ENCODE results near the gene HTR3B. TPM values are rescaled to one million over a fixed set of nuclear protein-coding genes. Genes with fewer than 3 reads are reported as not detected.
"Not testable (repeated sequence)": the region's sequence is repeated elsewhere in the genome, so short reads cannot be mapped to it uniquely, and the experiment has no call there.

HTR3B gene
- total RNA-seq, 2 donors from 2014 or later, result not detected

GRCh38 chr11:113875234-113876073, 29.1 kb upstream of the HTR3B start, which contains the start of gene USP28:
TSS of gene USP28 (minus strand) at chr11:113875572. CDS start at chr11:113875501, 71 bp downstream.
- ATAC-seq (peak; percentile 89), DNase-seq (peak; percentile 64 to 81 (median 67))
- Mint-ChIP-seq H3K4me1 (peaks cover 33% of the 10 kb centered on the region), H3K36me3 (ENCODE audit: low read depth) (no peaks in the 10 kb centered on the region), H3K27me3 (no peaks in the 10 kb centered on the region), H3K4me3 (peak within 1 kb of the TSS; percentile 95), H3K27ac (peak within 1 kb of the TSS; percentile 93)
- H3K9me3 ChIP-seq (ENCODE audit: control insufficient read depth, low read length, poor library complexity, severe bottlenecking), result no peaks in the 10 kb centered on the region

- no peak for ATAC-seq
Measured at GRCh38 chr11:113876074-113876797, 28.4 kb upstream of the HTR3B start.

GRCh38 chr11:113876798-113877669, 27.6 kb upstream of the HTR3B start:
- DNase-seq (no peak), ATAC-seq (no peak)
- peak overlapping the region; percentile 93 for H3K27ac Mint-ChIP-seq
- peak overlapping the region; percentile 95 for H3K4me3 Mint-ChIP-seq
- H3K9me3 ChIP-seq (ENCODE audit: control insufficient read depth, low read length, poor library complexity, severe bottlenecking), result no peaks in the 10 kb centered on the region
- no peaks in the 10 kb centered on the region for H3K36me3 Mint-ChIP-seq (ENCODE audit: low read depth)
- H3K27me3 Mint-ChIP-seq, result no peaks in the 10 kb centered on the region
- peaks cover 27% of the 10 kb centered on the region for H3K4me1 Mint-ChIP-seq

More at GRCh38 chr11:113876074-113876797, 28.4 kb upstream of the HTR3B start:
- H3K27me3 Mint-ChIP-seq, result no peaks in the 10 kb centered on the region
- peak overlapping the region; percentile 95 for H3K4me3 Mint-ChIP-seq
- no peaks in the 10 kb centered on the region for H3K36me3 Mint-ChIP-seq (ENCODE audit: low read depth)
- H3K9me3 ChIP-seq (ENCODE audit: control insufficient read depth, low read length, poor library complexity, severe bottlenecking), result no peaks in the 10 kb centered on the region
- H3K4me1 Mint-ChIP-seq, result peaks cover 27% of the 10 kb centered on the region
- H3K27ac Mint-ChIP-seq, result peak overlapping the region; percentile 93
- DNase-seq, result no peak

- Mint-ChIP-seq H3K4me1 (peaks cover 24% of the 10 kb centered on the region), H3K36me3 (ENCODE audit: low read depth) (no peaks in the 10 kb centered on the region), H3K27me3 (no peaks in the 10 kb centered on the region), H3K27ac (no peak overlapping the region), H3K4me3 (no peak overlapping the region)
- ATAC-seq (no peak), DNase-seq (no peak)
- H3K9me3 ChIP-seq (ENCODE audit: control insufficient read depth, low read length, poor library complexity, severe bottlenecking), result no peaks in the 10 kb centered on the region
Measured at GRCh38 chr11:113877670-113878055, 26.9 kb upstream of the HTR3B start.

- not testable (repeated sequence) for H3K27ac Mint-ChIP-seq
Measured at GRCh38 chr11:113879446-113879845, 25.1 kb upstream of the HTR3B start.

GRCh38 chr11:113880971-113881370, 23.6 kb upstream of the HTR3B start:
- H3K36me3 Mint-ChIP-seq (ENCODE audit: low read depth), result no peaks in the 10 kb centered on the region
- ATAC-seq (no peak), DNase-seq (no peak)
- no peak overlapping the region for H3K27ac Mint-ChIP-seq
- no peaks in the 10 kb centered on the region for H3K27me3 Mint-ChIP-seq
- H3K9me3 ChIP-seq (ENCODE audit: control insufficient read depth, low read length, poor library complexity, severe bottlenecking), result no peaks in the 10 kb centered on the region
- H3K4me3 Mint-ChIP-seq, result no peak overlapping the region
- H3K4me1 Mint-ChIP-seq, result peaks cover 8% of the 10 kb centered on the region

More at GRCh38 chr11:113879446-113879845, 25.1 kb upstream of the HTR3B start:
- not testable (repeated sequence) for H3K36me3 Mint-ChIP-seq (ENCODE audit: low read depth); ATAC-seq; H3K27me3 Mint-ChIP-seq; H3K9me3 ChIP-seq (ENCODE audit: control insufficient read depth, low read length, poor library complexity, severe bottlenecking); DNase-seq; H3K4me3 Mint-ChIP-seq
- peaks cover 12% of the 10 kb centered on the region for H3K4me1 Mint-ChIP-seq

GRCh38 chr11:113881856-113882255, 22.7 kb upstream of the HTR3B start:
- H3K27ac Mint-ChIP-seq, result no peak overlapping the region
- H3K4me3 Mint-ChIP-seq, result no peak overlapping the region
- peaks cover 5% of the 10 kb centered on the region for H3K27me3 Mint-ChIP-seq
- H3K4me1 Mint-ChIP-seq, result peaks cover 7% of the 10 kb centered on the region
- ATAC-seq (no peak), DNase-seq (no peak)
- H3K9me3 ChIP-seq (ENCODE audit: control insufficient read depth, low read length, poor library complexity, severe bottlenecking), result no peaks in the 10 kb centered on the region
- H3K36me3 Mint-ChIP-seq (ENCODE audit: low read depth), result no peaks in the 10 kb centered on the region

GRCh38 chr11:113884361-113884836, 20.2 kb upstream of the HTR3B start:
- H3K27ac Mint-ChIP-seq, result no peak overlapping the region
- ATAC-seq (no peak), DNase-seq (no peak)
- no peaks in the 10 kb centered on the region for H3K4me1 Mint-ChIP-seq
- no peak overlapping the region for H3K4me3 Mint-ChIP-seq
- H3K9me3 ChIP-seq (ENCODE audit: control insufficient read depth, low read length, poor library complexity, severe bottlenecking), result no peaks in the 10 kb centered on the region
- H3K27me3 Mint-ChIP-seq, result peaks cover 8% of the 10 kb centered on the region
- no peaks in the 10 kb centered on the region for H3K36me3 Mint-ChIP-seq (ENCODE audit: low read depth)

GRCh38 chr11:113885897-113886296, 18.7 kb upstream of the HTR3B start:
- Mint-ChIP-seq H3K4me1 (no peaks in the 10 kb centered on the region), H3K4me3 (no peak overlapping the region), H3K27me3 (peaks cover 8% of the 10 kb centered on the region), H3K36me3 (ENCODE audit: low read depth) (no peaks in the 10 kb centered on the region), H3K27ac (no peak overlapping the region)
- no peaks in the 10 kb centered on the region for H3K9me3 ChIP-seq (ENCODE audit: control insufficient read depth, low read length, poor library complexity, severe bottlenecking)
- ATAC-seq (no peak), DNase-seq (no peak)

- H3K4me1 Mint-ChIP-seq, result no peaks in the 10 kb centered on the region
- no peak for ATAC-seq
- peaks cover 8% of the 10 kb centered on the region for H3K27me3 Mint-ChIP-seq
- no peak overlapping the region for H3K27ac Mint-ChIP-seq
- no peaks in the 10 kb centered on the region for H3K36me3 Mint-ChIP-seq (ENCODE audit: low read depth)
- H3K4me3 Mint-ChIP-seq, result no peak overlapping the region
- DNase-seq, result no peak
- H3K9me3 ChIP-seq (ENCODE audit: control insufficient read depth, low read length, poor library complexity, severe bottlenecking), result no peaks in the 10 kb centered on the region
Measured at GRCh38 chr11:113888848-113889247, 15.7 kb upstream of the HTR3B start.

GRCh38 chr11:113894421-113894996, 10.1 kb upstream of the HTR3B start:
- Mint-ChIP-seq H3K27me3 (peaks cover 15% of the 10 kb centered on the region), H3K27ac (no peak overlapping the region), H3K36me3 (ENCODE audit: low read depth) (no peaks in the 10 kb centered on the region), H3K4me3 (no peak overlapping the region), H3K4me1 (peaks cover 13% of the 10 kb centered on the region)
- ATAC-seq (no peak), DNase-seq (no peak)
- H3K9me3 ChIP-seq (ENCODE audit: control insufficient read depth, low read length, poor library complexity, severe bottlenecking), result no peaks in the 10 kb centered on the region

- Mint-ChIP-seq H3K27me3 (peaks cover 15% of the 10 kb centered on the region), H3K27ac (no peak overlapping the region), H3K4me1 (peaks cover 13% of the 10 kb centered on the region), H3K36me3 (ENCODE audit: low read depth) (no peaks in the 10 kb centered on the region), H3K4me3 (no peak overlapping the region)
- no peak for ATAC-seq
- no peak for DNase-seq
- no peaks in the 10 kb centered on the region for H3K9me3 ChIP-seq (ENCODE audit: control insufficient read depth, low read length, poor library complexity, severe bottlenecking)
Measured at GRCh38 chr11:113895367-113896155, 9.0 kb upstream of the HTR3B start.

Data from T-helper 17 cell (primary cell).